Body of pancreas (tissue), 4 donors: Measurements from ENCODE around the gene CNNM4.
"Not testable (repeated sequence)": the region's sequence is repeated elsewhere in the genome, so short reads cannot be mapped to it uniquely, and the experiment has no call there.

Experiments
- POLR2A ChIP-seq, 3 donors: fragments of 450-650 bp; IDR thresholded peaks; one replicate each; pipeline ENCODE4 v1.6.1; 2016; ENCODE audit warnings: antibody characterized with exemption in 3 of 3, mild to moderate bottlenecking in 2 of 3
- TF ChIP-seq, protein P1 (sequence below), 7 experiments: fragments of 450-650 bp in 4 of 7; fragments of 200-600 bp in 3 of 7; sonication (generic) in 3 of 7; IDR thresholded peaks; one replicate each; pipeline ENCODE4 v1.5.1; 2016 to 2019; ENCODE audit warnings: antibody characterized with exemption in 7 of 7

DNA sequence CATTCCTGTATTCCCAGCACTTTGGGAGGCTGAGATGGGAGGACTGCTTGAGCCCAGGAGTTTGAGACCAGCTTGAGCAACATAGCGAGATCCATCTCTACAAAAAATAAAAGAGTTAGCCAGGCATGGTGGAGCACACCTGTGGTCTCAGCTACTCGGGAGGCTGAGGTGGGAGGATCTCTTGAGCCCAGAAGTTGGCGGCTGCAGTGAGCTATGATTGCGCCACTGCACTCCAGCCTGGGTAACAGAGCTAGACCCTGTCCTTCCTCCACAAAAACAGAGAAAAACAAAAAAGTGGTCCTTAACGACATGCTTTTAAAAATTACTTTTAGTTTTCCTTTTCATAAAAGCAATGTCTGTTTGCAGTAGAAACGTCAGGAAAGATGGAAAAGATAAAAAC, 35.8 kb downstream of the CNNM4 start:
- TF ChIP-seq, protein P1, sequence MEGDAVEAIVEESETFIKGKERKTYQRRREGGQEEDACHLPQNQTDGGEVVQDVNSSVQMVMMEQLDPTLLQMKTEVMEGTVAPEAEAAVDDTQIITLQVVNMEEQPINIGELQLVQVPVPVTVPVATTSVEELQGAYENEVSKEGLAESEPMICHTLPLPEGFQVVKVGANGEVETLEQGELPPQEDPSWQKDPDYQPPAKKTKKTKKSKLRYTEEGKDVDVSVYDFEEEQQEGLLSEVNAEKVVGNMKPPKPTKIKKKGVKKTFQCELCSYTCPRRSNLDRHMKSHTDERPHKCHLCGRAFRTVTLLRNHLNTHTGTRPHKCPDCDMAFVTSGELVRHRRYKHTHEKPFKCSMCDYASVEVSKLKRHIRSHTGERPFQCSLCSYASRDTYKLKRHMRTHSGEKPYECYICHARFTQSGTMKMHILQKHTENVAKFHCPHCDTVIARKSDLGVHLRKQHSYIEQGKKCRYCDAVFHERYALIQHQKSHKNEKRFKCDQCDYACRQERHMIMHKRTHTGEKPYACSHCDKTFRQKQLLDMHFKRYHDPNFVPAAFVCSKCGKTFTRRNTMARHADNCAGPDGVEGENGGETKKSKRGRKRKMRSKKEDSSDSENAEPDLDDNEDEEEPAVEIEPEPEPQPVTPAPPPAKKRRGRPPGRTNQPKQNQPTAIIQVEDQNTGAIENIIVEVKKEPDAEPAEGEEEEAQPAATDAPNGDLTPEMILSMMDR (IDR thresholded peaks at IDR 0.05), result not testable (repeated sequence)
- not testable (repeated sequence) for TF ChIP-seq POLR2A (IDR thresholded peaks at IDR 0.05)
